ENCODE results near the gene SLC1A5. TPM values are rescaled to one million over a fixed set of nuclear protein-coding genes. Genes with fewer than 3 reads are reported as not detected.
A peak's percentile ranks its signal among the peaks of the same experiment; 100 is the strongest.

SLC1A5 gene
- total RNA-seq, 1 donor from 2014 or later: 131 TPM

- DNase-seq (ENCODE audit: low read depth, low spot score): no peak
These were observed 57.8 kb downstream of the SLC1A5 start for GRCh38 chr19:46730595-46730994.

GRCh38 chr19:46730187-46730586 lies 58.2 kb downstream of the SLC1A5 start:
- Mint-ChIP-seq H3K27ac (ENCODE audit: unreplicated experiment) (no peak overlapping the region), H3K4me1 (peaks cover 7% of the 10 kb centered on the region), H3K4me3 (no peak overlapping the region), H3K27me3 (ENCODE audit: low read depth) (no peaks in the 10 kb centered on the region), H3K9me3 (no peaks in the 10 kb centered on the region), H3K36me3 (ENCODE audit: low read depth) (peaks cover 8% of the 10 kb centered on the region)
- TF ChIP-seq CTCF (conservative IDR thresholded peaks at IDR 0.05): no peak
- DNase-seq (ENCODE audit: low read depth, low spot score): no peak

More at GRCh38 chr19:46730595-46730994, 57.8 kb downstream of the SLC1A5 start:
- no peak overlapping the region for H3K27ac Mint-ChIP-seq (ENCODE audit: unreplicated experiment)
- no peaks in the 10 kb centered on the region for H3K9me3 Mint-ChIP-seq
- H3K4me3 Mint-ChIP-seq: no peak overlapping the region
- TF ChIP-seq CTCF (conservative IDR thresholded peaks at IDR 0.05): no peak
- no peaks in the 10 kb centered on the region for H3K27me3 Mint-ChIP-seq (ENCODE audit: low read depth)
- peaks cover 8% of the 10 kb centered on the region for H3K36me3 Mint-ChIP-seq (ENCODE audit: low read depth)
- H3K4me1 Mint-ChIP-seq: peaks cover 7% of the 10 kb centered on the region

- Mint-ChIP-seq H3K9me3 (no peaks in the 10 kb centered on the region), H3K36me3 (ENCODE audit: low read depth) (peaks cover 8% of the 10 kb centered on the region), H3K4me3 (no peak overlapping the region), H3K27me3 (ENCODE audit: low read depth) (no peaks in the 10 kb centered on the region), H3K4me1 (peaks cover 7% of the 10 kb centered on the region), H3K27ac (ENCODE audit: unreplicated experiment) (peak overlapping the region; percentile 19)
- DNase-seq (ENCODE audit: low read depth, low spot score): no peak
- TF ChIP-seq CTCF (conservative IDR thresholded peaks at IDR 0.05): no peak
These were observed 58.7 kb downstream of the SLC1A5 start for GRCh38 chr19:46729696-46730095.

- TF ChIP-seq CTCF (conservative IDR thresholded peaks at IDR 0.05): peak; percentile 92
- peak; percentile 65 for DNase-seq (ENCODE audit: low read depth, low spot score)
- peaks cover 7% of the 10 kb centered on the region for H3K4me1 Mint-ChIP-seq
- H3K27ac Mint-ChIP-seq (ENCODE audit: unreplicated experiment): peak overlapping the region; percentile 88
- no peaks in the 10 kb centered on the region for H3K27me3 Mint-ChIP-seq (ENCODE audit: low read depth)
- H3K36me3 Mint-ChIP-seq (ENCODE audit: low read depth): peaks cover 8% of the 10 kb centered on the region
- no peaks in the 10 kb centered on the region for H3K9me3 Mint-ChIP-seq
- peak overlapping the region; percentile 53 for H3K4me3 Mint-ChIP-seq
These were observed 59.6 kb downstream of the SLC1A5 start for GRCh38 chr19:46728693-46729339.

GRCh38 chr19:46728208-46728607 lies 60.2 kb downstream of the SLC1A5 start:
- no peak for TF ChIP-seq CTCF (conservative IDR thresholded peaks at IDR 0.05)
- no peak for DNase-seq (ENCODE audit: low read depth, low spot score)
- Mint-ChIP-seq H3K4me3 (peak overlapping the region; percentile 53), H3K27ac (ENCODE audit: unreplicated experiment) (no peak overlapping the region), H3K9me3 (no peaks in the 10 kb centered on the region), H3K27me3 (ENCODE audit: low read depth) (no peaks in the 10 kb centered on the region), H3K36me3 (ENCODE audit: low read depth) (peaks cover 8% of the 10 kb centered on the region), H3K4me1 (peaks cover 7% of the 10 kb centered on the region)

All from neural crest cell (in vitro differentiated cells).